Measurements from ENCODE around the gene SLC4A1. TPM values are rescaled to one million over a fixed set of nuclear protein-coding genes. Genes with fewer than 3 reads are reported as not detected.
A peak's percentile ranks its signal among the peaks of the same experiment; 100 is the strongest.

SLC4A1 gene
- total and polyA plus RNA-seq, 2 of the 13 experiments (the other 11 are each of a cell fraction or from before 2014, with no cell fraction given): not detected

DNA sequence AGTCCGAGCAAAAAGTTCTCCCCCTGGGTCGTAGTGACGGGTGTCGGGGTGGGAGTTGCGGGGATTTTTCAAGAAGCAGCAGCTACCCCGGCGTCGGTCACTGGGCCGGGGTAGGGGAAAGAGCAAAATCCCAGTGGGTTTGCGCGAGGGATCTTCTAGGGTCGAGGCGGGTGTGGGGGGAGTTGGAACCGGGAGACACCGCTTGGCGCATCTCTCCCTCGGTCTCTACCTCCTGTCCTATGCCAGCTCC is 46.1 kb downstream of the SLC4A1 start (continued):
- TF ChIP-seq, protein P1, sequence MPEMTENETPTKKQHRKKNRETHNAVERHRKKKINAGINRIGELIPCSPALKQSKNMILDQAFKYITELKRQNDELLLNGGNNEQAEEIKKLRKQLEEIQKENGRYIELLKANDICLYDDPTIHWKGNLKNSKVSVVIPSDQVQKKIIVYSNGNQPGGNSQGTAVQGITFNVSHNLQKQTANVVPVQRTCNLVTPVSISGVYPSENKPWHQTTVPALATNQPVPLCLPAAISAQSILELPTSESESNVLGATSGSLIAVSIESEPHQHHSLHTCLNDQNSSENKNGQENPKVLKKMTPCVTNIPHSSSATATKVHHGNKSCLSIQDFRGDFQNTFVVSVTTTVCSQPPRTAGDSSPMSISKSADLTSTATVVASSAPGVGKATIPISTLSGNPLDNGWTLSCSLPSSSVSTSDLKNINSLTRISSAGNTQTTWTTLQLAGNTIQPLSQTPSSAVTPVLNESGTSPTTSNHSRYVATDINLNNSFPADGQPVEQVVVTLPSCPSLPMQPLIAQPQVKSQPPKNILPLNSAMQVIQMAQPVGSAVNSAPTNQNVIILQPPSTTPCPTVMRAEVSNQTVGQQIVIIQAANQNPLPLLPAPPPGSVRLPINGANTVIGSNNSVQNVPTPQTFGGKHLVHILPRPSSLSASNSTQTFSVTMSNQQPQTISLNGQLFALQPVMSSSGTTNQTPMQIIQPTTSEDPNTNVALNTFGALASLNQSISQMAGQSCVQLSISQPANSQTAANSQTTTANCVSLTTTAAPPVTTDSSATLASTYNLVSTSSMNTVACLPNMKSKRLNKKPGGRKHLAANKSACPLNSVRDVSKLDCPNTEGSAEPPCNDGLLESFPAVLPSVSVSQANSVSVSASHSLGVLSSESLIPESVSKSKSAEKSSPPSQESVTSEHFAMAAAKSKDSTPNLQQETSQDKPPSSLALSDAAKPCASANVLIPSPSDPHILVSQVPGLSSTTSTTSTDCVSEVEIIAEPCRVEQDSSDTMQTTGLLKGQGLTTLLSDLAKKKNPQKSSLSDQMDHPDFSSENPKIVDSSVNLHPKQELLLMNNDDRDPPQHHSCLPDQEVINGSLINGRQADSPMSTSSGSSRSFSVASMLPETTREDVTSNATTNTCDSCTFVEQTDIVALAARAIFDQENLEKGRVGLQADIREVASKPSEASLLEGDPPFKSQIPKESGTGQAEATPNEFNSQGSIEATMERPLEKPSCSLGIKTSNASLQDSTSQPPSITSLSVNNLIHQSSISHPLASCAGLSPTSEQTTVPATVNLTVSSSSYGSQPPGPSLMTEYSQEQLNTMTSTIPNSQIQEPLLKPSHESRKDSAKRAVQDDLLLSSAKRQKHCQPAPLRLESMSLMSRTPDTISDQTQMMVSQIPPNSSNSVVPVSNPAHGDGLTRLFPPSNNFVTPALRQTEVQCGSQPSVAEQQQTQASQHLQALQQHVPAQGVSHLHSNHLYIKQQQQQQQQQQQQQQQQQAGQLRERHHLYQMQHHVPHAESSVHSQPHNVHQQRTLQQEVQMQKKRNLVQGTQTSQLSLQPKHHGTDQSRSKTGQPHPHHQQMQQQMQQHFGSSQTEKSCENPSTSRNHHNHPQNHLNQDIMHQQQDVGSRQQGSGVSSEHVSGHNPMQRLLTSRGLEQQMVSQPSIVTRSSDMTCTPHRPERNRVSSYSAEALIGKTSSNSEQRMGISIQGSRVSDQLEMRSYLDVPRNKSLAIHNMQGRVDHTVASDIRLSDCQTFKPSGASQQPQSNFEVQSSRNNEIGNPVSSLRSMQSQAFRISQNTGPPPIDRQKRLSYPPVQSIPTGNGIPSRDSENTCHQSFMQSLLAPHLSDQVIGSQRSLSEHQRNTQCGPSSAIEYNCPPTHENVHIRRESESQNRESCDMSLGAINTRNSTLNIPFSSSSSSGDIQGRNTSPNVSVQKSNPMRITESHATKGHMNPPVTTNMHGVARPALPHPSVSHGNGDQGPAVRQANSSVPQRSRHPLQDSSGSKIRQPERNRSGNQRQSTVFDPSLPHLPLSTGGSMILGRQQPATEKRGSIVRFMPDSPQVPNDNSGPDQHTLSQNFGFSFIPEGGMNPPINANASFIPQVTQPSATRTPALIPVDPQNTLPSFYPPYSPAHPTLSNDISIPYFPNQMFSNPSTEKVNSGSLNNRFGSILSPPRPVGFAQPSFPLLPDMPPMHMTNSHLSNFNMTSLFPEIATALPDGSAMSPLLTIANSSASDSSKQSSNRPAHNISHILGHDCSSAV (CRISPR knock-in tag; IDR thresholded peaks at IDR 0.05; ENCODE audit: borderline replicate concordance): no peak
- TF ChIP-seq MTF1 (CRISPR knock-in tag; IDR thresholded peaks at IDR 0.05) (peak; percentile 21; the same call in 1 of the 2 replicates), ZNF790 (CRISPR knock-in tag; IDR thresholded peaks at IDR 0.05; ENCODE audit: borderline replicate concordance) (0 out of 2 replicates have a peak, but pooled peaks have one; percentile 19), ZFP82 (CRISPR knock-in tag; IDR thresholded peaks at IDR 0.05; ENCODE audit: borderline replicate concordance) (0 out of 2 replicates have a peak, but pooled peaks have one; percentile 69), ZNF703 (CRISPR knock-in tag; IDR thresholded peaks at IDR 0.05; ENCODE audit: borderline replicate concordance) (no peak), MTA1 (CRISPR knock-in tag; IDR thresholded peaks at IDR 0.05; ENCODE audit: borderline replicate concordance) (0 out of 2 replicates have a peak, but pooled peaks have one; percentile 7), ZNF501 (CRISPR knock-in tag; IDR thresholded peaks at IDR 0.05) (peak; percentile 51), SNAI1 (CRISPR knock-in tag; IDR thresholded peaks at IDR 0.05; ENCODE audit: borderline replicate concordance) (peak; percentile 23; the same call in 1 of the 2 replicates)
- TF ChIP-seq, protein P2, sequence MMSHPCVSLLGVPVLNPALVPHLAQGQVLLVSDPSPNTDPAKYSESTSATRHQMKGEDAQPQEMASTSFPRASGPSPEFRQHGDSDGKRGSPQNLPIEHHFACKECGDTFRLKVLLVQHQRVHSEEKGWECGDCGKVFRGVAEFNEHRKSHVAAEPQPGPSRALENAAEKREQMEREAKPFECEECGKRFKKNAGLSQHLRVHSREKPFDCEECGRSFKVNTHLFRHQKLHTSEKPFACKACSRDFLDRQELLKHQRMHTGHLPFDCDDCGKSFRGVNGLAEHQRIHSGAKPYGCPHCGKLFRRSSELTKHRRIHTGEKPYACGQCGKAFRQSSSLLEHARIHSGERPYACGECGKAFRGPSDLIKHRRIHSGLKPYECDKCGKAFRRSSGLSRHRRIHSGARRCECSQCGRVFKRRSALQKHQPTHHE (CRISPR knock-in tag; IDR thresholded peaks at IDR 0.05; ENCODE audit: borderline replicate concordance): peak; percentile 67; the same call in 1 of the 2 replicates
- TF ChIP-seq, protein P3, sequence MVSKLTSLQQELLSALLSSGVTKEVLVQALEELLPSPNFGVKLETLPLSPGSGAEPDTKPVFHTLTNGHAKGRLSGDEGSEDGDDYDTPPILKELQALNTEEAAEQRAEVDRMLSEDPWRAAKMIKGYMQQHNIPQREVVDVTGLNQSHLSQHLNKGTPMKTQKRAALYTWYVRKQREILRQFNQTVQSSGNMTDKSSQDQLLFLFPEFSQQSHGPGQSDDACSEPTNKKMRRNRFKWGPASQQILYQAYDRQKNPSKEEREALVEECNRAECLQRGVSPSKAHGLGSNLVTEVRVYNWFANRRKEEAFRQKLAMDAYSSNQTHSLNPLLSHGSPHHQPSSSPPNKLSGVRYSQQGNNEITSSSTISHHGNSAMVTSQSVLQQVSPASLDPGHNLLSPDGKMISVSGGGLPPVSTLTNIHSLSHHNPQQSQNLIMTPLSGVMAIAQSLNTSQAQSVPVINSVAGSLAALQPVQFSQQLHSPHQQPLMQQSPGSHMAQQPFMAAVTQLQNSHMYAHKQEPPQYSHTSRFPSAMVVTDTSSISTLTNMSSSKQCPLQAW (CRISPR knock-in tag; IDR thresholded peaks at IDR 0.05): peak; percentile 18; the same call in 1 of the 2 replicates
- TF ChIP-seq, protein P4, sequence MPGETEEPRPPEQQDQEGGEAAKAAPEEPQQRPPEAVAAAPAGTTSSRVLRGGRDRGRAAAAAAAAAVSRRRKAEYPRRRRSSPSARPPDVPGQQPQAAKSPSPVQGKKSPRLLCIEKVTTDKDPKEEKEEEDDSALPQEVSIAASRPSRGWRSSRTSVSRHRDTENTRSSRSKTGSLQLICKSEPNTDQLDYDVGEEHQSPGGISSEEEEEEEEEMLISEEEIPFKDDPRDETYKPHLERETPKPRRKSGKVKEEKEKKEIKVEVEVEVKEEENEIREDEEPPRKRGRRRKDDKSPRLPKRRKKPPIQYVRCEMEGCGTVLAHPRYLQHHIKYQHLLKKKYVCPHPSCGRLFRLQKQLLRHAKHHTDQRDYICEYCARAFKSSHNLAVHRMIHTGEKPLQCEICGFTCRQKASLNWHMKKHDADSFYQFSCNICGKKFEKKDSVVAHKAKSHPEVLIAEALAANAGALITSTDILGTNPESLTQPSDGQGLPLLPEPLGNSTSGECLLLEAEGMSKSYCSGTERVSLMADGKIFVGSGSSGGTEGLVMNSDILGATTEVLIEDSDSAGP (CRISPR knock-in tag; IDR thresholded peaks at IDR 0.05; ENCODE audit: borderline replicate concordance): peak; percentile 56; the same call in 1 of the 2 replicates
